A673 (cell line): ENCODE data around the gene SYS1. TPM values are rescaled to one million over a fixed set of nuclear protein-coding genes. Genes with fewer than 3 reads are reported as not detected.

Experiments used
- BruUV-seq: library from RNA; stranded (reverse); fragments of 400-500 nt; replicated peaks from 2 replicates; lab custom pipeline; 2021; lab: Mats Ljungman, UMichigan
- CTCF ChIA-PET: fragments of 300-600 bp; sonication (Branson Sonifier 250); formaldehyde crosslinking; loops from one replicate; lab custom pipeline; 2022; ENCODE audit warnings: antibody characterized with exemption; lab: Charles Lee
- POLR2A ChIA-PET: fragments of 300-600 bp; sonication (Branson Sonifier 250); formaldehyde crosslinking; loops from one replicate; lab custom pipeline; 2022; ENCODE audit warnings: antibody characterized with exemption; ENCODE audit not compliant: low non-redundant PET; lab: Charles Lee
- DNase-seq: peaks from one replicate; pipeline ENCODE4 v3.0.0-alpha.2; 2015; ENCODE audit warnings: low spot score
- H3K27ac ChIP-seq: fragments of 200-600 bp; sonication (generic); 2 replicates; pipeline ENCODE4 v1.5.1; 2016; ENCODE audit warnings: mixed run types, low read depth, mild to moderate bottlenecking, mixed read lengths, antibody characterized with exemption, low read length; ENCODE audit not compliant: poor library complexity, severe bottlenecking
- H3K27me3 ChIP-seq: fragments of 200-600 bp; sonication (generic); replicated peaks from 2 replicates; pipeline ENCODE4 v1.6.1; 2017; ENCODE audit warnings: mixed run types, low read depth, mild to moderate bottlenecking, mixed read lengths, antibody characterized with exemption, low read length; ENCODE audit not compliant: insufficient read depth, poor library complexity
- H3K36me3 ChIP-seq: fragments of 200-600 bp; sonication (generic); 2 replicates; pipeline ENCODE4 v1.6.1; 2016; ENCODE audit warnings: mixed run types, mild to moderate bottlenecking, mixed read lengths, antibody characterized with exemption, low read length; ENCODE audit not compliant: insufficient read depth, poor library complexity, severe bottlenecking
- H3K4me1 ChIP-seq: fragments of 200-600 bp; sonication (generic); 2 replicates; pipeline ENCODE4 v1.6.1; 2017; ENCODE audit warnings: mixed run types, mild to moderate bottlenecking, mixed read lengths, antibody characterized with exemption, low read length; ENCODE audit not compliant: insufficient read depth, poor library complexity, severe bottlenecking
- H3K4me3 ChIP-seq: fragments of 200-600 bp; sonication (generic); 2 replicates; pipeline ENCODE4 v1.5.1; 2016; ENCODE audit warnings: low read depth, mixed run types, mild to moderate bottlenecking, mixed read lengths, low read length; ENCODE audit not compliant: poor library complexity, severe bottlenecking
- H3K9me3 ChIP-seq: fragments of 200-600 bp; sonication (generic); 2 replicates; pipeline ENCODE4 v1.6.1; 2016; ENCODE audit warnings: mixed run types, low read depth, mild to moderate bottlenecking, mixed read lengths, antibody characterized with exemption, low read length; ENCODE audit not compliant: poor library complexity, severe bottlenecking
- EZH2 ChIP-seq: fragments of 200-600 bp; sonication (generic); IDR thresholded peaks from 2 replicates; pipeline ENCODE4 v1.6.1; 2017; ENCODE audit warnings: borderline replicate concordance, low read depth, mild to moderate bottlenecking, mixed read lengths, antibody characterized with exemption, low read length; ENCODE audit not compliant: poor library complexity, severe bottlenecking
- intact Hi-C: fragments of 100-400 bp; cut with micrococcal nuclease; formaldehyde crosslinking; loops from one replicate; pipeline ENCODE4 v1.10.0; 2022; ENCODE audit not compliant: unreplicated experiment
- total RNA-seq: library from RNA; stranded (reverse); gene quantifications from 2 replicates; pipeline ENCODE4 v1.2.3, GENCODE V29; 2021
- TF ChIP-seq, protein P1 (sequence below): fragments of 300-800, 200-600 bp; sonication (generic); conservative IDR thresholded peaks from 2 replicates; pipeline ENCODE4 v1.5.1; 2017; ENCODE audit warnings: low read depth, mild to moderate bottlenecking, antibody characterized with exemption, low read length, moderate library complexity, mixed read lengths

SYS1 gene
- total RNA-seq, 1 experiment from 2014 or later: 22.8 TPM

DNA sequence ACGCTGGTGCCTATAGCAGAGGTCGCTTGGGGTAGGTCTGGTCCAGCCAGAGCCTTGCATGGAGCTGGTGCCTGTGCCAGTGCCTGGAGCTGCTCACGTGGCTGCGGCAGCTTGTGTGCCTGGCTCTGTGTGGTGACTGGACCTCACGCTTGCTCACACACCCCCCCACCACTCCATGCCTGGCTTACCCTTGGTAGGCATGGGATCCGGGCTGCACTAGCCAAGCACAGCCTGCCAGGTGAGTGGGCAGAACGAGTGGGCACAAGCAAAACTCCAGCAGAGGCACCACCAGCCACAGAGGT, 32.1 kb downstream of the SYS1 start:
- POLR2A ChIA-PET: no interaction called here
- intact Hi-C loops: no loop called here
- CTCF ChIA-PET: no interaction called here
- H3K27me3 ChIP-seq: no peaks in the 10 kb centered on the region
- TF ChIP-seq, protein P1, sequence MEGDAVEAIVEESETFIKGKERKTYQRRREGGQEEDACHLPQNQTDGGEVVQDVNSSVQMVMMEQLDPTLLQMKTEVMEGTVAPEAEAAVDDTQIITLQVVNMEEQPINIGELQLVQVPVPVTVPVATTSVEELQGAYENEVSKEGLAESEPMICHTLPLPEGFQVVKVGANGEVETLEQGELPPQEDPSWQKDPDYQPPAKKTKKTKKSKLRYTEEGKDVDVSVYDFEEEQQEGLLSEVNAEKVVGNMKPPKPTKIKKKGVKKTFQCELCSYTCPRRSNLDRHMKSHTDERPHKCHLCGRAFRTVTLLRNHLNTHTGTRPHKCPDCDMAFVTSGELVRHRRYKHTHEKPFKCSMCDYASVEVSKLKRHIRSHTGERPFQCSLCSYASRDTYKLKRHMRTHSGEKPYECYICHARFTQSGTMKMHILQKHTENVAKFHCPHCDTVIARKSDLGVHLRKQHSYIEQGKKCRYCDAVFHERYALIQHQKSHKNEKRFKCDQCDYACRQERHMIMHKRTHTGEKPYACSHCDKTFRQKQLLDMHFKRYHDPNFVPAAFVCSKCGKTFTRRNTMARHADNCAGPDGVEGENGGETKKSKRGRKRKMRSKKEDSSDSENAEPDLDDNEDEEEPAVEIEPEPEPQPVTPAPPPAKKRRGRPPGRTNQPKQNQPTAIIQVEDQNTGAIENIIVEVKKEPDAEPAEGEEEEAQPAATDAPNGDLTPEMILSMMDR: no peak
- no peak for TF ChIP-seq EZH2
- no TSS peak for BruUV-seq
- DNase-seq: no peak
- H3K9me3 ChIP-seq: no peaks in the 10 kb centered on the region
- H3K27ac ChIP-seq: no peak overlapping the region
- H3K4me1 ChIP-seq: peaks cover 5% of the 10 kb centered on the region
- no peak overlapping the region for H3K4me3 ChIP-seq
- no peaks in the 10 kb centered on the region for H3K36me3 ChIP-seq

DNA sequence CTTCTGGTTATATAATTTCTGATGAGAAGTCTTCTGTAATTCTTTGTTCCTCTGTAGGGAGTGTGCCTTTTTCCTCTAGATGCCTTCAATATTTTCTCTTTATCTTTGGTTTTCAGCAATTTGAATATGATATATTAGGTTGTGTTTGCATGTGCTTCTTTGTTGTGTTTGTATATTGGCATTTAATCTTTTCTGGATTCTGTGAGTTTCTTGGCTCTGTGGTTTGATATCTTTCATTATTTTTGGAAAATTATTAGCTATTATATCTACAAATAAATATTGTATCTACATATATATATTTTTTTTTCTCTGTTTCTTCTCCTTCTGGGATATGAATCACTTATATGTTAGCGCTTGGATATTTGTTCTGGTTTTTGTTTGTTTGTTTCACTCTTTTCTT, 36.1 kb downstream of the SYS1 start:
- CTCF ChIA-PET: no interaction called here
- Histone ChIP-seq H3K4me3 (no peak overlapping the region), H3K27ac (no peak overlapping the region), H3K36me3 (no peaks in the 10 kb centered on the region), H3K4me1 (no peaks in the 10 kb centered on the region), H3K27me3 (no peaks in the 10 kb centered on the region), H3K9me3 (peaks cover 10% of the 10 kb centered on the region)
- DNase-seq: no peak
- POLR2A ChIA-PET: no interaction called here
- TF ChIP-seq EZH2: no peak
- TF ChIP-seq, protein P1: no peak
- BruUV-seq: no TSS peak
- intact Hi-C loops: no loop called here

DNA sequence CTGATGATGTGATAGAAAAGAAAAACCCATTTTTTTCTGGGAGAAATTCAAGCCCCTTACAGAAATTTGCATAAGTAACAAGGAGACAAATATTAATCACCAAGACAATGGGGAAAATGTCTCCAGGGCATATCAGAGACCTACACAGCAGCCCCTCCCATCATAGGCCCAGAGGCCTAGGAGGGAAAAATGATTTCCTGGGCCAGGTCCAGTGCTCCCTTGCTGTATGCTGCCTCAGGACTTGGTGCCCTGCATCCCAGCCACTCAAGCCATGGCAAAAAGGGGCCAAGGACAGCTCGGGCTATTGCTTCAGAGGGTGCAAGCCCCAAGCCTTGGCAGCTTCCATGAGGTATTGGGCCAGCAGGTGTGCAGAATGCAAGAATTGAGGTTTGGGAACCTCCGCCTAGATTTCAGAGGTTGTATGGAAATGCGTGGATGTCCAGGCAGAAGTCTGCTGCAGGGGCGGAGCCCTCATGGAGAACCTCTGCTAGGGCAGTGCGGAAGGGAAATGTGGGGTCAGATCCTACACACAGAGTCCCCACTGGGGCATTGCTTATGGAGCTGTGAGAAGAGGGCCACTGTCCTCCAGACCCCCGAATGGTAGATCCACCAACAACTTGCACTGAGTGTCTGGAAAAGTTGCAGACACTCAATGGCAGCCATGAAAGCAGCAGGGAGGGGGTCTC, 37.5 kb downstream of the SYS1 start:
- ChIA-PET CTCF (no interaction called here), POLR2A (no interaction called here)
- no peak for TF ChIP-seq EZH2
- TF ChIP-seq, protein P1: no peak
- H3K36me3 ChIP-seq: no peaks in the 10 kb centered on the region
- H3K27ac ChIP-seq: no peak overlapping the region
- no peak for DNase-seq
- BruUV-seq: no TSS peak
- peaks cover 10% of the 10 kb centered on the region for H3K9me3 ChIP-seq
- intact Hi-C loops: no loop called here
- H3K4me3 ChIP-seq: no peak overlapping the region
- no peaks in the 10 kb centered on the region for H3K4me1 ChIP-seq
- no peaks in the 10 kb centered on the region for H3K27me3 ChIP-seq
